ENCODE data around the gene GPR55. TPM values are rescaled to one million over a fixed set of nuclear protein-coding genes. Genes with fewer than 3 reads are reported as not detected.
A peak's percentile ranks its signal among the peaks of the same experiment; 100 is the strongest.

Gene GPR55
- total and polyA plus RNA-seq, 4 experiments from 2014 or later = 2.4 to 8.3 (median 8.1) TPM; not detected in 1

DNA sequence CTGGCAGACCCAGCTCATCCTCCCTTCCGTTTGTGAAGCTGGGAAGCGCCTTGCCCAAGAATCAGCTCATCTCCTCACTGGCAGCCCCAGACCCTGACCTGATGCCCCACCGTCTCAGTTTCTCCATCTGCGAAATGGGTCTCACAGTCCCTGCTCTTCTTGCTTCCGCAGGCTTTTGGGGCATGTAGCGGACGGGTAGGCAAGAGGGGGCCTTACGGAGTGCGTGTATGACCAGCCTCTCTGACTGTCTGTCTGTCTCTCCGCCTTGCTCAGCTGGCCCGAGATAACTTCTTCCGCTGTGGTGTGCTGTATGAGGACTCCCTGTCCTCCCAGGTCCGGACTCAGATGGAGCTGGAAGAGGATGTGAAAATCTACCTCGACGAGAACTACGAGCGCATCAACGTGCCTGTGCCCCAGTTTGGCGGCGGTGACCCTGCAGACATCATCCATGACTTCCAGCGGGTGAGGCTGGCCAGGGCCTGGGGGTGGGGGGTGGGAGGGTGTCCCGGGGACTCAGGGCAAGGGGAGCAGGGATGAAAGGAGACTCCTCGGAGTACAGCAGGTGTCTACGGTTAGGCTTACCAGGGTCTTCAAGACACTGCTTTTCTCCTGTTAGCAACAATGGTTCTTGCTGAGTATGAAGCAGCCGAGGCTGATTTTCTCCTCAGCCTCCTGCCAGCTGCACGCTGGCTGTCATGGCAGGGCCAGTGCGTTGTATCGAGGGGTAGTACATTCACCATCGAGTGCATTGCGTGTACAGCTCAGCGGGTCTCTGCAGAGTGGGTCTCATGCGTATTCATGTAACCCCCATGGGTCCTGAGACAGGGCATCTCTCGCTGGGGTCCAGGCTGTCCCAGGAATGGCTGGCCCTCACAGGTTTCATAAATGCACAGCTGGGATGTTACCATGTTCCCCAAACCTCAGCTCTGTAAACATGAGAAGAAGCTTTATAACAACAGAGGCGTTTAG is 49.4 kb downstream of the GPR55 start:
- Mint-ChIP-seq H3K4me3 (no peak overlapping the region), H3K27ac (no peak overlapping the region), H3K4me1 (peaks cover 5 to 36% (median 22%) of the 10 kb centered on the region in 4 donors), H3K27me3 (no peaks in the 10 kb centered on the region), H3K36me3 (peaks cover 7 to 15% of the 10 kb centered on the region in 2 donors), H3K9me3 (no peaks in the 10 kb centered on the region)
- POLR2A ChIA-PET (ENCODE audit: partially characterized antibody) = interaction anchor here (1.5 kb wide), 1 partner anchor 8 kb away, joined by 6 read pairs; no protein-coding TSS in a partner anchor
- no peaks in the 10 kb centered on the region for H3K9me3 ChIP-seq (ENCODE audit: control insufficient read depth in 1 of 2, low read length in 2 of 2)
- intact Hi-C loops (cut with micrococcal nuclease) = no loop called here
- no peak for DNase-seq
- no peaks in the 10 kb centered on the region for H3K36me3 ChIP-seq (ENCODE audit: insufficient read depth, low read length)
- CTCF ChIA-PET (ENCODE audit: partially characterized antibody) = interaction anchor here (0.7 to 0.9 kb wide), 2 partner anchors 9 to 26 kb away, joined by 3 read pairs; no protein-coding TSS in a partner anchor
- peaks cover 22% of the 10 kb centered on the region for H3K4me1 ChIP-seq (ENCODE audit: insufficient read depth, low read length)
- H3K4me3 ChIP-seq (ENCODE audit: low read length in 2 of 2) = no peak overlapping the region
- no peaks in the 10 kb centered on the region for H3K27me3 ChIP-seq (ENCODE audit: insufficient read depth, low read length)
- H3K27ac ChIP-seq (ENCODE audit: low read depth, low read length) = no peak overlapping the region

GRCh38 chr2:230874876-230875275 is 50.2 kb downstream of the GPR55 start:
- H3K9me3 Mint-ChIP-seq = no peaks in the 10 kb centered on the region
- H3K36me3 Mint-ChIP-seq = peaks cover 7 to 15% of the 10 kb centered on the region in 2 donors
- H3K27me3 ChIP-seq (ENCODE audit: insufficient read depth, low read length) = no peaks in the 10 kb centered on the region
- POLR2A ChIA-PET (ENCODE audit: partially characterized antibody) = no interaction called here
- no peaks in the 10 kb centered on the region for H3K27me3 Mint-ChIP-seq
- no peaks in the 10 kb centered on the region for H3K9me3 ChIP-seq (ENCODE audit: control insufficient read depth in 1 of 2, low read length in 2 of 2)
- CTCF ChIA-PET (ENCODE audit: partially characterized antibody) = no interaction called here
- H3K4me3 Mint-ChIP-seq = no peak overlapping the region
- peak overlapping the region in 1 of 7 donors; percentile 4 for H3K27ac Mint-ChIP-seq
- intact Hi-C loops (cut with micrococcal nuclease) = no loop called here
- no peaks in the 10 kb centered on the region for H3K36me3 ChIP-seq (ENCODE audit: insufficient read depth, low read length)
- peaks cover 5 to 36% (median 22%) of the 10 kb centered on the region in 4 donors for H3K4me1 Mint-ChIP-seq
- H3K4me3 ChIP-seq (ENCODE audit: low read length in 2 of 2) = no peak overlapping the region
- DNase-seq = no peak
- H3K27ac ChIP-seq (ENCODE audit: low read depth, low read length) = no peak overlapping the region
- peaks cover 22% of the 10 kb centered on the region for H3K4me1 ChIP-seq (ENCODE audit: insufficient read depth, low read length)

DNA sequence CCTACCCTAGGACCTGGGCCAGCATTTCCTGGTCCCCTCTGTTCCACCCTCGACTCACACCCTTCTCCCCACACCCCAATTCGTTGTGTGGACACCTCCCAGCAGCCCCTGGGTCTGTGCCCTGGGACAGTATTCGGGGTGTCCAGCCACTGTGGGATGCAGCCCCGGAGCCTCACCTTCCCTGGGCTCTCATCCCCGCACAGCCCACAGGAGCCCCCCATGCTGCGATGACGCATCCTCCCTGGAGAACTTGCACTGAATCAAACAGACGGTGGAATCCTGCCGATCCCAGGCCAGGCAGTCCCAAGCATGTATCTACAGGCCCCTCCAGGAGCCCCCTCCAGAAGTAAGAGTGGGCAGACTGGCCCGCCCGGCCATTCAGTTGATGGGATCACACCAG is 50.6 kb downstream of the GPR55 start:
- POLR2A ChIA-PET (ENCODE audit: partially characterized antibody) = no interaction called here
- Mint-ChIP-seq H3K4me3 (peak overlapping the region in 1 of 8 donors; percentile 20), H3K27me3 (no peaks in the 10 kb centered on the region), H3K9me3 (no peaks in the 10 kb centered on the region), H3K36me3 (peaks cover 7 to 15% of the 10 kb centered on the region in 2 donors), H3K4me1 (peaks cover 5 to 36% (median 22%) of the 10 kb centered on the region in 4 donors), H3K27ac (peak overlapping the region in 1 of 7 donors; percentile 70)
- intact Hi-C loops (cut with micrococcal nuclease) = no loop called here
- H3K27me3 ChIP-seq (ENCODE audit: insufficient read depth, low read length) = no peaks in the 10 kb centered on the region
- no peak overlapping the region for H3K4me3 ChIP-seq (ENCODE audit: low read length in 2 of 2)
- peaks cover 22% of the 10 kb centered on the region for H3K4me1 ChIP-seq (ENCODE audit: insufficient read depth, low read length)
- no peak overlapping the region for H3K27ac ChIP-seq (ENCODE audit: low read depth, low read length)
- H3K9me3 ChIP-seq (ENCODE audit: control insufficient read depth in 1 of 2, low read length in 2 of 2) = no peaks in the 10 kb centered on the region
- no peaks in the 10 kb centered on the region for H3K36me3 ChIP-seq (ENCODE audit: insufficient read depth, low read length)
- CTCF ChIA-PET (ENCODE audit: partially characterized antibody) = no interaction called here
- DNase-seq = no peak

GRCh38 chr2:230873661-230874401 is 51.2 kb downstream of the GPR55 start:
- ChIA-PET CTCF (ENCODE audit: partially characterized antibody) (no interaction called here), POLR2A (ENCODE audit: partially characterized antibody) (no interaction called here)
- DNase-seq = no peak
- Histone ChIP-seq H3K9me3 (ENCODE audit: control insufficient read depth in 1 of 2, low read length in 2 of 2) (no peaks in the 10 kb centered on the region), H3K36me3 (ENCODE audit: insufficient read depth, low read length) (no peaks in the 10 kb centered on the region), H3K27me3 (ENCODE audit: insufficient read depth, low read length) (no peaks in the 10 kb centered on the region), H3K4me1 (ENCODE audit: insufficient read depth, low read length) (peaks cover 22% of the 10 kb centered on the region), H3K4me3 (ENCODE audit: low read length in 2 of 2) (no peak overlapping the region), H3K27ac (ENCODE audit: low read depth, low read length) (no peak overlapping the region)
- Mint-ChIP-seq H3K4me3 (peak overlapping the region in 1 of 8 donors; percentile 23), H3K27me3 (no peaks in the 10 kb centered on the region), H3K27ac (peak overlapping the region in 2 of 7 donors; percentile 36 to 70), H3K36me3 (peaks cover 6 to 8% of the 10 kb centered on the region in 2 donors), H3K9me3 (no peaks in the 10 kb centered on the region), H3K4me1 (peaks cover 5 to 39% (median 24%) of the 10 kb centered on the region in 4 donors)
- intact Hi-C loops (cut with micrococcal nuclease) = no loop called here

- Mint-ChIP-seq H3K27ac (peak overlapping the region in 5 of 7 donors; percentile 18 to 71 (median 64)), H3K27me3 (no peaks in the 10 kb centered on the region), H3K4me1 (peaks cover 7 to 43% (median 25%) of the 10 kb centered on the region in 4 donors), H3K36me3 (peaks cover 6 to 7% of the 10 kb centered on the region in 2 donors), H3K9me3 (no peaks in the 10 kb centered on the region), H3K4me3 (peak overlapping the region in 5 of 8 donors; percentile 3 to 20 (median 5))
- intact Hi-C loops (cut with micrococcal nuclease) = no loop called here
- Histone ChIP-seq H3K36me3 (ENCODE audit: insufficient read depth, low read length) (no peaks in the 10 kb centered on the region), H3K27ac (ENCODE audit: low read depth, low read length) (no peak overlapping the region), H3K27me3 (ENCODE audit: insufficient read depth, low read length) (no peaks in the 10 kb centered on the region), H3K4me3 (ENCODE audit: low read length in 2 of 2) (no peak overlapping the region), H3K4me1 (ENCODE audit: insufficient read depth, low read length) (peaks cover 22% of the 10 kb centered on the region), H3K9me3 (ENCODE audit: control insufficient read depth in 1 of 2, low read length in 2 of 2) (no peaks in the 10 kb centered on the region)
- ChIA-PET POLR2A (ENCODE audit: partially characterized antibody) (interaction anchor here (1.0 kb wide), 1 partner anchor 9 kb away, joined by 3 read pairs; the partner anchor contains the start of gene ITM2C), CTCF (ENCODE audit: partially characterized antibody) (interaction anchor here (0.6 to 1.2 kb wide), 3 partner anchors 48 to 706 kb away, joined by 3 read pairs; no protein-coding TSS in a partner anchor)
- DNase-seq = no peak
Measured at GRCh38 chr2:230872968-230873660, 51.9 kb downstream of the GPR55 start.

DNA sequence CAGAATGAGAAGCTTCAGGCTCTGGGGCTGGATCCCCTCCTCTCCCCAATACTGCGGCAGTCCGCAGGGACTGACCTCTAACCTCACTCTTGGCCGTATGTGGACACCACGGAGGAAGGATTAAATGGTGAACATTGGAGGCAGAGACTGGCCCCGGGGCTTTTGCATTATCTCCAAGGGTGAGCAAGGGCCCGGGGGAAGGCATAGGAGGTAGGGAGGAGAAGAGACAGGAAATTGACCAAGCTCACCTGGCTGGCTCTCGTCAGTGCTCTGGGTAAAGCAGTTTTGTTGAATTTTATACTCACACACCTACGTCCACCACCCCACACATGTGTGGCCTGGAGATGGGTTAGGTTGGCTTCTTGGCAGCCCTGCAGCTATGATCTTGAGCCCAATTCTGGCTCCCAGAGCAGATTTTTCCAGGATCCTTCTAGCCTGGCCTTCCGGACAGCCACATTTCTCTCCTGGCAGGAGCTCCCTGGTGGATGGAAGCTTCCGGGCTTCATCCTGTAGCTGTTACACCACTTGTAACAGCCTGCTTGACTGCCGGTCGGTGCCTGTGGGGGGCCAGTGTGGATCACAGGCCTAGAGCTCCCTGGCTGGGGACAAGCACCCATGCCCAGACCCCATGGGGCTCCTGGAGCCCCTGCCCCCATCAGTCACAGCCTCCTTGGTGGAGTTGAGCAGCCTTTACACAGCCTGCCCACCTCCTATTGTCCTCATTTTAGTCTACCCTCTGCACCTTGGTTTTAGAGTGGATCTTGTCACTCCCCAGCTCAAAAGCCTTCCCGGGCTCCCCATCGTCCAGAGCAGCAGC is 52.7 kb downstream of the GPR55 start:
- Histone ChIP-seq H3K27ac (ENCODE audit: low read depth, low read length) (no peak overlapping the region), H3K9me3 (ENCODE audit: control insufficient read depth in 1 of 2, low read length in 2 of 2) (no peaks in the 10 kb centered on the region), H3K36me3 (ENCODE audit: insufficient read depth, low read length) (no peaks in the 10 kb centered on the region), H3K4me1 (ENCODE audit: insufficient read depth, low read length) (peaks cover 21% of the 10 kb centered on the region), H3K4me3 (ENCODE audit: low read length in 2 of 2) (no peak overlapping the region), H3K27me3 (ENCODE audit: insufficient read depth, low read length) (no peaks in the 10 kb centered on the region)
- POLR2A ChIA-PET (ENCODE audit: partially characterized antibody) = interaction anchor here (1.0 kb wide), 2 partner anchors 8 to 10 kb away, joined by 3 read pairs; partner anchors contain the start of gene ITM2C
- Mint-ChIP-seq H3K27me3 (no peaks in the 10 kb centered on the region), H3K9me3 (no peaks in the 10 kb centered on the region), H3K4me1 (peaks cover 7 to 40% (median 22%) of the 10 kb centered on the region in 4 donors), H3K4me3 (peak overlapping the region in 4 of 8 donors; percentile 3 to 20 (median 8)), H3K36me3 (peaks cover 0 to 2% of the 10 kb centered on the region in 2 donors), H3K27ac (peak overlapping the region in 4 of 7 donors; percentile 24 to 71 (median 66))
- CTCF ChIA-PET (ENCODE audit: partially characterized antibody) = interaction anchor here (0.6 to 1.2 kb wide), 3 partner anchors 48 to 705 kb away, joined by 3 read pairs; no protein-coding TSS in a partner anchor
- intact Hi-C loops (cut with micrococcal nuclease) = no loop called here
- DNase-seq = no peak

Measured in CD4-positive, alpha-beta memory T cell (primary cell).